NCI-H1694 (cell line): Measurements from ENCODE around the gene POLR3K.

Experiments used
- DNase-seq: peaks from one replicate; lab custom pipeline; 2025; lab: John Stamatoyannopoulos, UW

POLR3K gene

GRCh38 chr16:78444-79150 is 25.2 kb upstream of the POLR3K start:
- DNase-seq: no peak

- DNase-seq: peak; percentile 27
These were observed 24.5 kb upstream of the POLR3K start, which contains the start of gene MPG for GRCh38 chr16:77807-78443. Gene MPG (plus strand): TSS chr16:78225. CDS start chr16:78310, 85 bp downstream.

DNA sequence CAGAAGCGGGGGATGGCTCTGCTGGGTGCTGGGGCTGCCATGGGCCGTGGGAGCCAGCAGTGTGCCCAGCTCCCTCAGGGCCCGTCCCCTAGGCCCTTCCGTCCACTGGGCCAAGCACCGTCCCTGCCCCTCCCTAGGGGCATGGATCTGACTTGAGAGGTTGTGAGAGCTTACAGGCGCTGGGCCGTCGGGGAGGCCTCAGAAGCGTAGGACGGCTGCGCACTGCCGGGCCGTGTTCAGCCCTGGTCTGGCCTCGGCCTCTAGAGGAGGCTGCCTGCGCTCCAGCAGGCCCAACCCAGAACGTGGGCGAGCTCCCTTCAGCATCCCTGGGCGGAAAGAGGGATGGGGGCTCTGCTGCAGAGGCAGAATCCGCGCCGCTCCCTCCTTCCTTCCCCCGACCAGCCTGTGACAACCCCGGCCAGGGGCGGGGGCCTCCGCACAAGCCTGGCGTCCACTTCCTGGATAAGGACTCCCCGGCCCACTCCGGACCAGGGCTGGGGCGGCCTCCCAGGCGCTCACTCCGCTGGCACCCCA is 23.9 kb upstream of the POLR3K start:
- no peak for DNase-seq

DNA sequence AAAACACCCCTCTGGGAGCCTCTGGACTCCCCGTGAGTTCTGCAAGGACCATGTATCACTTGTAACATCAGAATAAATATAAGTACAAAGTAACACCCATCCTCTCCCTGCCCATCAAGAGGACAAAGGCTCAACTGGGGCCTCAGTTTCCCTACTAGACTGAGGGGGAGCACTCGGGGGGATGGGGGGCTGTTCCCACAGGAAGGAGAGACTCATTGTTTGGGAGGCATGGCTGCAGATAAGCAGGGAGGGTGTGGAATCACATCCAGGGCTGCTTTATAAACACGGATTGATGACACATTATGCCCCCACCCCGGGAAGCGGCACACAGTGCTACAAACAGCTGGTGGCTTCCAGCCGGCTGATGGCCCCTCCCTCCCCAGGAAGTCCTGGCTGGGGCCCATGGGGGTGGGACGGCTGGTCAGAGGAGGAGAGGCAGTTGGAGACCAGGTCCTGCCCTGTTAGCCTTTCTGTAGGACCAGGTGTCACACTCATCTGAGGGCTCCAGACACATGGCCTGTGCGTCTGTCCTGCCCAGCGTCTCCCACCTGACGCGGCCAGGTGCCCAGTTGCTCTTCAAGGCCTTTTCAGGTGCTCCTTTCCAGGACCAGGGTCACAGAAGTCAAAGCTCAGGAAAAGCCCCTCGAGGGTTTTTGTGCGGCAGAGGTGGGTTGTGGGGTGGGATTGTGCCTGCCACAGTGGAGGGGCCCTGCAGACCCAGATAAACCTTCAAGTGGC is 23.3 kb upstream of the POLR3K start:
- no peak for DNase-seq

DNA sequence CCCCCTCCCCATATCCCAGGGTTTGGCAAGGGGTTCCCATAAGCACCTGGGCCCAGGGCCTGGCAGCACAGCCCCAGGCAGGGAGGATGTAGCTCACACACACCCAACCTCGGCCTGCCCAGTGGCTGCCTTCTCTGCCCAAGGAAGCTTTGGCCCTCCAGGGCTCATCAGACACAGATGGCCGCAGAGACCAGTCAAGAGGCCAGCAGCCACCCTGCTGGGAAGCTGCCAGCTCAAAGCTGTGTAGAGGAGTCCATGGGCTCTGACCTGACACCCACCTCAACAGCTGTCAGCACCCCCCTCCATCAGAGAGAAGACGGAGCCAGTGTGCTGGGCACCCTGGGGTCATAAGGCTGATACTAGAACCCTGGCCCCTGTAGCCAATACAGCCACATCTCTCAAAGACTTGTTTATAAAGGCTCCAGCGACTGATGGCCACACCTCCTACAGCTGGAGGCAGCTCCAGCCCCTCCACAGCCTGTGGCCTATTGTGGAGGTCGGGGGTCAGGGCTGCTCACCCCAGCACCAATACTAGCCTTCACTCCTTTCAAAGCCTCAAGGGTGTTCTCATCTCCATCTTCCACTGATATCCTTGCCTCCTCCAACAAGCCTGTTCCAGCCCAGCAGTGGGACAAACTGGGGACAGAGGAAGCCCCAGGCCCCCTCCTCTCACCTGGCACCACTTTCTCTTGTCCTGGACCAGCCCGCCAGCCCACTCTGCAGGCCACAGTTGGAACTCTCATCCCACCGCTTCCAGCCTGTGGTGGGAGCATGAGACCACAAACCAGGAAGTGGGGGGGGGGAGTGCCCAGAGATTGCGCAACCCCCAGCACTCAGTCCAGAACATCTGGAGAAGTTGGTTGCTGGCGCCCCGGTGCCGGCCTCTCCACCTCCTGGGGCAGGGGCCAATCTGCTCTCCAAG is 22.4 kb upstream of the POLR3K start:
- DNase-seq: no peak

DNA sequence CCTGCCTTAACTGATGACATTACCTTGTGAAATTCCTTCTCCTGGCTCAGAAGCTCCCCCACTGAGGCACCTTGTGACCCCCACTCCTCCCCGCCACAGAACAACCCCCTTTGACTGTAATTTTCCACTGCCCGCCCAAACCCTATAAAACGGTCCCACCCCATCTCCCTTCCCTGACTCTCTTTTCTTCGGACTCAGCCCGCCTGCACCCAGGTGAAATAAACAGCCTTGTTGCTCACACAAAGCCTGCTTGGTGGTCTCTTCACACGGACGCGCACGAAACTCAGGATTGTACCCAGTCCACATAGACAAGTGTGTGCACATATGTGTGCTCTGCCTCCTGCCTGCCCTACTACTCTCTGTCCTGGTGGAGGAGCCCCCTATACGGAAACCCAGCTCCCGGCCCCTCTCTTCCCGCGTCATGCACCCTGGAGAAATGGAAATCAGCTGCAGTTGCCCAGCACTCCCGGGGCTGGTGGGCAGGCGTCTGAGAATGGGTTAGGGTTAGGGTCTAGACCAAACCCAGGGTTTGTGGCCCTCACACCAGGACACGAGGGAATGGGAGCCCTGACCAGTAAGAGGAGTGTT is 21.4 kb upstream of the POLR3K start:
- DNase-seq: no peak

DNA sequence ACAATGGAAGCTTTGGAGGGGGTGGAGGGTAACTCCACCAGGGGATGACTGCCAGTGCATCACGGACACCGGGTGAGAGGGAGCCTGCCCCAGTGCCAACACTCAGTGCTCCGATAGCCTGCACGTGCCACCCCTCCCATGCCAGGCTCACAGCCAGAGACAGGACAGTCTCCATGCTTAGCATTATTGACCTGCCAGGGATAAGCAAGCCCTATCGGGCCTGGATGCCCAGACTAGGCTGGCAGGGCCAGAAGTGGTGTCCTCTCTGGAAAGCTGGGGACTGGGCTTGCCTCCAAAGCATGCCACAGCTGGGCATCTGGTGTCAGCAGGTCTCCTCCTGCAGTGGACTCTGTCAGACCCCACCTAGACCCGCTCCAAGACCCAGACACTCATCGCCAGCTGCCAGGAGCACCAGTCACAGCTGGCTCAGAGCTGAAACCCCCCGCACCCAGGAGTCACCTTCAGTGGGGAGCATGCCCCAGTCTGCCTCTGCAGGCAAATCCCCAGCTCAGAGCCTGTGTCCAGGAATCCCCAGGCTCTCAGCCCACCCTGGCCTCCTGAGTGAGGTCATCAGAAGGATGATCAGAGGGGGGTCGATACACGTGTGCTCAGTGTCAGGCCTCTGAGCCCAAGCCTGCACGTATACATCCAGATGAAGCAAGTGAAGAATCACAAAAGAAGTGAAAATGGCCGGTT is 20.8 kb upstream of the POLR3K start:
- DNase-seq: no peak

- DNase-seq: no peak
These were observed 19.4 kb upstream of the POLR3K start, which contains the start of gene RHBDF1 for GRCh38 chr16:72561-73548. Gene RHBDF1 (minus strand): TSS chr16:72631. CDS start chr16:65015, 7,616 bp downstream.

GRCh38 chr16:71540-72401 is 18.4 kb upstream of the POLR3K start:
- no peak for DNase-seq

- DNase-seq: no peak
These were observed 17.8 kb upstream of the POLR3K start for GRCh38 chr16:71210-71539.

DNA sequence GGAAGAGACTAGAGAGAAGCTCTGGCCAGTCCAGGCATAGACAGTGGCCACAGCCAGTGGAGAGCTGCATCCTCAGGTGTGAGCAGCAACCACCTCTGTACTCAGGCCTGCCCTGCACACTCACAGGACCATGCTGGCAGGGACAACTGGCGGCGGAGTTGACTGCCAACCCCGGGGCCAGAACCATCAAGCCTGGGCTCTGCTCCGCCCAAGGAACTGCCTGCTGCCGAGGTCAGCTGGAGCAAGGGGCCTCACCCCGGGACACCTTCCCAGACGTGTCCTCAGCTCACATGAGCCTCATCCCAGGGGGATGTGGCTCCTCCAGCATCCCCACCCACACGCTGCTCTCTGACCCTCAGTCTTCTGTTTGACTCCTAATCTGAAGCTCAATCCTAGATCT is 15.8 kb upstream of the POLR3K start:
- no peak for DNase-seq

- no peak for DNase-seq
These were observed 14.7 kb upstream of the POLR3K start for GRCh38 chr16:67884-68789.

DNA sequence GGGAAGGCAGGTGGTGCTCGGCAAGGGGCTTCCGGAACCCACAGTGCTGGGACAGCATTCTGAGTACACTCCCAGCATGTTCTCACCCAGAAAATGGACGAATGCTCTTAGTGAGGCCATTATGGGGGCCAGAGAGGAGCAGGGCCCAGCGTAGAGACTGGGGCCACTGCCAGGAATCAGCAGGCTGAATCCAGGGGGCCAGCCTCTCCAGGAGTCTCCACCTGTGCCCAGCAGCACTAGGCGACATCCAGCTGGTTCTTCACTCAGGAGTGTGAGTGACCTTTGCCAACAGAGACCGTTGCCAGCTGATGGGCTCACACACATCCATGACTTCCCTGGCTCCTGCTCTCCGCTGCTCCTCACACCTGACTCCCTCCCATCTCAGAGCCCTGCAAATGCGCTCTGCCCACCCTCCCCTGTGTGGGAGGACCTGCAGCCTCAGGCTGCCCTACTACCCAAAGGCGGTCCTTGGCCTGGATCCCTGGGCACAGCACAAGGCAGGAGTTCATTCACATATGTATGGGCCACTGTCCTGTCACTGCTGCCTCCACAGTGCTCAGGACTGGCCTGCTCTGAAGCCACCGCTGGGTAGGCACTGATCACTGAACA is 13.9 kb upstream of the POLR3K start:
- no peak for DNase-seq

DNA sequence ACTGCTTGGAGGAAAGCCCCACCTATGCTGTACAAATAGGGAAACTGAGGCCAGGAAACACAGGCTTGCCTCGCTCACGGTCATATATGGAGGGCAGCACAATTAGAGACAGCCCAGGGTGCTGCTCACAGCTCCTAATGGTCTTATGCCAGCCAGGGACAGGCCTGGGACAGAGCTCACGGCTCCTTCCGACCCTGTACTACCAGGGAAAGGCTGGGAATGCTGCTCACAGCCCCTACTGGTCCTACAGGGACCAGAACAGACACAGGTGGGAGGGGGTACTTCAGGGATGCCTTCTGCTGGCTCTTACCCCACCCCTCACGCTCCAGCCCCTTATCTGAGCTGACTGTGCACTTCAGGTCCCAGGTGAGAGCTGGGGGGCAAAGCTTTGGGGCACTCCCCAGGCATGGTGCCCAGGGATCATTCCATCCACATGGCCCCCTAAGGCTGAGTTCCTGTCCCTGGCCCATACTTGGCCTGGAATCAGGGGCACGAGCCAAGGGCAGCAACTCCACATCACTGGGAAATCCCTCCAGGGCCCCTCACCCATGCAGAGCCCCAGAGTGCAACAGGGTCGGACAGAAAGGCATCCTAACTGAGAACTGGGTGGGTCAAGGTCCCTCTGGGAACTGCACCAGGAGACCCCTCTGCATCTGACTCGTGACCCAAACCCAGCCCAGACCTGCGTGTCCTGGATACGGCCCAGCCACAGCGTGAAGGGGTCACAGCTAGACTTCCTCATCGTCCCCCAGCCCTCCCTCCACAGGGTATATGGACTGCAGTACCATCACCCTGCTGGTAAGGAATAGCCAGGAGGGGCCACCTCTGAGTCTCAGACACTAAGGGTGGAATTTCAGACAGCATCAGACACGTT is 13.1 kb upstream of the POLR3K start:
- DNase-seq: no peak

GRCh38 chr16:65745-66144 is 12.3 kb upstream of the POLR3K start:
- DNase-seq: peak; percentile 57

DNA sequence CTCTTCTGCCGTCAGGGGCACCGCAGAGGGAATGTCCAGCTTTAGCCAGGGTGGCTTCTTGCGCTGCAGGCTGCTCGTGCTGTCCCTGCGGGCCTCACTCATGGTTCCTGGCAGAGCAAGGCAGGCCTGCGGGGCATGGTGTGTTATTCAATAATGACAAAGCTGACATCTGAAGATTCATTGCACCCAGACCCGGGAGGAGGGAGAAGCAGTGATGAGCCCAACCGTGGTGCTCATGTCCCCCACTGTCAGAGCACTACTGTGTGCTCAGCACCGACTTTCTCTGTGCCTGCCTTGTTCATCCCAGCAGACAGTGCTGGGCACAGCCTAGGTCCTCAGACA is 11.5 kb upstream of the POLR3K start:
- no peak for DNase-seq
